HEK293 (cell line): ENCODE measurements around the gene BORCS6.
A peak's percentile ranks its signal among the peaks of the same experiment; 100 is the strongest.

Experiments
- CTCF ChIA-PET: fragments of 350-600 bp; formaldehyde crosslinking; extraction: SDS; loops from one replicate; lab custom pipeline; 2021; ENCODE audit warnings: antibody characterized with exemption; lab: Yijun Ruan, JAX
- POLR2A ChIA-PET: fragments of 300-600 bp; formaldehyde crosslinking; extraction: SDS; loops from one replicate; lab custom pipeline; 2020; ENCODE audit warnings: antibody characterized with exemption, inconsistent platforms; lab: Yijun Ruan, JAX
- H3K27ac ChIP-seq: fragments of 200-500 bp; sonication (Bioruptor generic); 2 replicates; pipeline ENCODE4 v1.5.1; 2014; ENCODE audit warnings: low read depth, low read length, control low read depth, inconsistent platforms; ENCODE audit errors: extremely low read depth
- H3K36me3 ChIP-seq, 2 experiments: fragments of 200-500 bp in 1 of 2; sonication (Bioruptor generic) in 1 of 2; 1 replicate in 1 of 2; 2 replicates in 1 of 2; pipeline ENCODE4 v1.5.1; 2014 to 2017; ENCODE audit warnings: inconsistent platforms in 2 of 2, low read length in 2 of 2; ENCODE audit not compliant: control insufficient read depth in 2 of 2, insufficient read depth in 1 of 2
- H3K4me1 ChIP-seq: fragments of 200-500 bp; sonication (Bioruptor generic); 2 replicates; pipeline ENCODE4 v1.5.1; 2014; ENCODE audit warnings: mild to moderate bottlenecking, low read length, inconsistent platforms; ENCODE audit not compliant: control insufficient read depth, insufficient read depth
- H3K4me3 ChIP-seq: 2 replicates; pipeline ENCODE4 v1.5.1; 2011; ENCODE audit warnings: low read depth, mild to moderate bottlenecking, control low read depth, low read length, moderate library complexity
- H3K9me3 ChIP-seq: fragments of 200-500 bp; sonication (Bioruptor generic); 2 replicates; pipeline ENCODE4 v1.5.1; 2014; ENCODE audit warnings: low read depth, low read length, inconsistent platforms; ENCODE audit not compliant: control insufficient read depth, insufficient read depth
- ATF2 ChIP-seq: fragments of 450-650 bp; formaldehyde crosslinking; IDR thresholded peaks from 2 replicates; pipeline ENCODE4 v1.5.1; 2016; ENCODE audit warnings: missing biosample characterization, missing genetic modification characterization, low read depth
- GLIS1 ChIP-seq: fragments of 450-650 bp; formaldehyde crosslinking; IDR thresholded peaks from 2 replicates; pipeline ENCODE4 v1.5.1; 2016; ENCODE audit warnings: missing biosample characterization, missing genetic modification characterization
- KLF1 ChIP-seq: fragments of 450-650 bp; formaldehyde crosslinking; IDR thresholded peaks from 2 replicates; pipeline ENCODE4 v1.5.1; 2016; ENCODE audit warnings: missing biosample characterization, missing genetic modification characterization
- KLF17 ChIP-seq: fragments of 450-650 bp; formaldehyde crosslinking; IDR thresholded peaks from 2 replicates; pipeline ENCODE4 v1.5.1; 2016; ENCODE audit warnings: missing biosample characterization, missing genetic modification characterization
- MZF1 ChIP-seq: fragments of 450-650 bp; formaldehyde crosslinking; IDR thresholded peaks from 2 replicates; pipeline ENCODE4 v1.5.1; 2017; ENCODE audit warnings: missing biosample characterization, missing genetic modification characterization, borderline replicate concordance
- OVOL3 ChIP-seq: fragments of 450-650 bp; formaldehyde crosslinking; IDR thresholded peaks from 2 replicates; pipeline ENCODE4 v1.5.1; 2016; ENCODE audit warnings: missing biosample characterization, missing genetic modification characterization
- RBAK ChIP-seq: fragments of 450-650 bp; formaldehyde crosslinking; IDR thresholded peaks from 2 replicates; pipeline ENCODE4 v1.5.1; 2016; ENCODE audit warnings: missing biosample characterization, missing genetic modification characterization
- SP2 ChIP-seq: fragments of 450-650 bp; formaldehyde crosslinking; IDR thresholded peaks from 2 replicates; pipeline ENCODE4 v1.5.1; 2016; ENCODE audit warnings: missing biosample characterization, missing genetic modification characterization
- SP7 ChIP-seq: fragments of 450-650 bp; formaldehyde crosslinking; IDR thresholded peaks from 2 replicates; pipeline ENCODE4 v1.5.1; 2016; ENCODE audit warnings: missing biosample characterization, missing genetic modification characterization
- ZBTB44 ChIP-seq: fragments of 450-650 bp; IDR thresholded peaks from 2 replicates; pipeline ENCODE4 v1.5.1; 2018; ENCODE audit warnings: missing biosample characterization, mild to moderate bottlenecking, missing genetic modification characterization
- ZFHX2 ChIP-seq: fragments of 450-650 bp; formaldehyde crosslinking; conservative IDR thresholded peaks from 2 replicates; pipeline ENCODE4 v1.5.1; 2016; ENCODE audit warnings: missing biosample characterization, missing genetic modification characterization
- ZNF214 ChIP-seq: fragments of 450-650 bp; formaldehyde crosslinking; IDR thresholded peaks from 2 replicates; pipeline ENCODE4 v1.5.1; 2017; ENCODE audit warnings: missing biosample characterization, mild to moderate bottlenecking, missing genetic modification characterization, borderline replicate concordance
- ZNF248 ChIP-seq: fragments of 450-650 bp; formaldehyde crosslinking; IDR thresholded peaks from 2 replicates; pipeline ENCODE4 v1.5.1; 2017; ENCODE audit warnings: missing biosample characterization, missing genetic modification characterization
- ZNF274 ChIP-seq, 2 experiments: fragments of 200-500 bp in 1 of 2; fragments of 450-650 bp in 1 of 2; sonication (Bioruptor generic) in 1 of 2; formaldehyde crosslinking in 1 of 2; IDR thresholded peaks; 2 replicates each; pipeline versions ENCODE4 v1.5.1 to v1.6.1; 2014 to 2016; ENCODE audit warnings: borderline replicate concordance in 1 of 2, inconsistent platforms in 1 of 2, low read length in 1 of 2, missing biosample characterization in 1 of 2, missing genetic modification characterization in 1 of 2
- ZNF362 ChIP-seq: fragments of 450-650 bp; formaldehyde crosslinking; IDR thresholded peaks from 2 replicates; pipeline ENCODE4 v1.5.1; 2016; ENCODE audit warnings: missing biosample characterization, missing genetic modification characterization
- ZNF37A ChIP-seq: fragments of 450-650 bp; IDR thresholded peaks from 2 replicates; pipeline ENCODE4 v1.5.1; 2018; ENCODE audit warnings: missing biosample characterization, missing genetic modification characterization
- ZNF404 ChIP-seq: fragments of 450-650 bp; formaldehyde crosslinking; IDR thresholded peaks from 2 replicates; pipeline ENCODE4 v1.5.1; 2017; ENCODE audit warnings: missing biosample characterization, missing genetic modification characterization
- ZNF521 ChIP-seq: fragments of 450-650 bp; formaldehyde crosslinking; IDR thresholded peaks from 2 replicates; pipeline ENCODE4 v1.5.1; 2017; ENCODE audit warnings: missing biosample characterization, mild to moderate bottlenecking, missing genetic modification characterization
- ZNF585B ChIP-seq: fragments of 450-650 bp; formaldehyde crosslinking; IDR thresholded peaks from 2 replicates; pipeline ENCODE4 v1.5.1; 2016; ENCODE audit warnings: missing biosample characterization, missing genetic modification characterization
- ZNF610 ChIP-seq: fragments of 450-650 bp; formaldehyde crosslinking; IDR thresholded peaks from 2 replicates; pipeline ENCODE4 v1.5.1; 2016; ENCODE audit warnings: missing biosample characterization, missing genetic modification characterization, borderline replicate concordance
- ZNF792 ChIP-seq: fragments of 450-650 bp; formaldehyde crosslinking; IDR thresholded peaks from 2 replicates; pipeline ENCODE4 v1.5.1; 2016; ENCODE audit warnings: missing biosample characterization, missing genetic modification characterization
- ZNF837 ChIP-seq: fragments of 450-650 bp; formaldehyde crosslinking; IDR thresholded peaks from 2 replicates; pipeline ENCODE4 v1.5.1; 2016; ENCODE audit warnings: missing biosample characterization, missing genetic modification characterization
- ZNF843 ChIP-seq: fragments of 450-650 bp; formaldehyde crosslinking; IDR thresholded peaks from 2 replicates; pipeline ENCODE4 v1.5.1; 2016; ENCODE audit warnings: missing biosample characterization, missing genetic modification characterization
- ZSCAN5A ChIP-seq: fragments of 450-650 bp; formaldehyde crosslinking; IDR thresholded peaks from 2 replicates; pipeline ENCODE4 v1.5.1; 2016; ENCODE audit warnings: missing biosample characterization, missing genetic modification characterization
- TF ChIP-seq, protein P1 (sequence below): fragments of 450-650 bp; formaldehyde crosslinking; IDR thresholded peaks from 2 replicates; pipeline ENCODE4 v1.5.1; 2016; ENCODE audit warnings: missing biosample characterization, missing genetic modification characterization
- TF ChIP-seq, protein P2 (sequence below): fragments of 450-650 bp; formaldehyde crosslinking; IDR thresholded peaks from 2 replicates; pipeline ENCODE4 v1.5.1; 2017; ENCODE audit warnings: missing biosample characterization, missing genetic modification characterization

Gene BORCS6

DNA sequence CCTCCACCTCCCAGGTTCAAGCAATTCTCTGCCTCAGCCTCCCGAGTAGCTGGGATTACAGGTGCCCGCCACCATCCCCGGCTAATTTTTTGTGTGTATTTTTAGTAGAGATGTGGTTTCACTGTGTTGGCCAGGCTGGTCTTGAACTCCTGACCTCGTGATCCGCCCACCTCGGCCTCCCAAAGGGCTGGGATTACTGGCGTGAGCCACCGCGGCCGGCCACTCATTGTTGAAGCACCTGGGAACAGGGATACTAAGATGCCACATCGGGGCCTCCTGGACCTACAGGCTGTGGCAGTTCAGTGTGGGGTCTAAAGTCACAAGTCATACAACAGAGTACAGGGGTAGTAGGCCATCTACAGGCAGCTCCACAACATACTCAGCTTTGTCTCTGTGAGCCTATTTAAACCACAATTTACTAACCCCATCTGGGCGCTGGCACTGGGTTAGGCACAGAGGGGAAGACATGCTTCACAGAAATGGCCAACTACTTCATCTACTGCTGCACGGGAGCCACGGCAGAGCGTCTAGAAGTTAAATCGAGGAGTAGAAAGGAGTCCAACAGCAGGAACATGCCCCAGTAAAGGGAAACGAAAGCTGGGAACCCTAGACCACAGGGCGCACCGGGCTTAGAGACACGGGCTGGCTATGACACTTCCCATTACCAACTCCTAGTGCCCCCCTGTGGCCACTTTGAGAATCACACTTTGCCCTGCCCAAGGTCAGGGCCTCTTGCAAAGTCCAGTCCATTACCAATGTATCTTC is 31.5 kb downstream of the BORCS6 start:
- ChIA-PET CTCF (interaction anchor here (0.6 to 7.3 kb wide), 25 partner anchors 9 to 142 kb away, joined by 3 to 91 read pairs (median 4); partner anchors contain the start of genes ALOXE3, BORCS6, HES7 and TMEM107), POLR2A (interaction anchor here (0.5 to 4.6 kb wide), 7 partner anchors 15 to 89 kb away, joined by 3 to 31 read pairs (median 11); partner anchors contain the start of genes ALOXE3, AURKB, BORCS6 and CTC1)
- Histone ChIP-seq H3K4me1 (peaks cover 30% of the 10 kb centered on the region), H3K27ac (no peak overlapping the region), H3K4me3 (no peak overlapping the region; the same call in 1 of the 2 replicates), H3K9me3 (no peaks in the 10 kb centered on the region), H3K36me3 (peaks cover 15 to 34% of the 10 kb centered on the region in 2 experiments; a peak in 2 of 3 replicates)
- TF ChIP-seq ZNF837 (tag by site-specific recombination) (no peak), ZNF843 (tag by site-specific recombination) (no peak), ZNF214 (tag by site-specific recombination) (no peak), ZNF404 (tag by site-specific recombination) (no peak), MZF1 (tag by site-specific recombination) (no peak), ATF2 (tag by site-specific recombination) (no peak), ZNF248 (tag by site-specific recombination) (no peak), ZBTB44 (tag by site-specific recombination) (no peak), ZNF521 (no peak), OVOL3 (no peak), ZSCAN5A (tag by site-specific recombination) (no peak), ZNF792 (tag by site-specific recombination) (no peak), ZNF37A (tag by site-specific recombination) (no peak), ZNF585B (peak; percentile 12), KLF1 (no peak), ZNF610 (tag by site-specific recombination) (no peak), SP2 (tag by site-specific recombination) (no peak), ZFHX2 (0 out of 2 replicates have a peak, but pooled peaks have one; percentile 11), ZNF274 (IDR thresholded peaks at IDR 0.05; ENCODE audit: low read length) (no peak), ZNF274 (tag by site-specific recombination; IDR thresholded peaks at IDR 0.05; ENCODE audit: borderline replicate concordance) (no peak), SP7 (tag by site-specific recombination) (no peak), ZNF362 (tag by site-specific recombination) (no peak), KLF17 (tag by site-specific recombination) (no peak), GLIS1 (tag by site-specific recombination) (0 out of 2 replicates have a peak, but pooled peaks have one; percentile 3), RBAK (tag by site-specific recombination) (no peak)
- TF ChIP-seq, protein P1, sequence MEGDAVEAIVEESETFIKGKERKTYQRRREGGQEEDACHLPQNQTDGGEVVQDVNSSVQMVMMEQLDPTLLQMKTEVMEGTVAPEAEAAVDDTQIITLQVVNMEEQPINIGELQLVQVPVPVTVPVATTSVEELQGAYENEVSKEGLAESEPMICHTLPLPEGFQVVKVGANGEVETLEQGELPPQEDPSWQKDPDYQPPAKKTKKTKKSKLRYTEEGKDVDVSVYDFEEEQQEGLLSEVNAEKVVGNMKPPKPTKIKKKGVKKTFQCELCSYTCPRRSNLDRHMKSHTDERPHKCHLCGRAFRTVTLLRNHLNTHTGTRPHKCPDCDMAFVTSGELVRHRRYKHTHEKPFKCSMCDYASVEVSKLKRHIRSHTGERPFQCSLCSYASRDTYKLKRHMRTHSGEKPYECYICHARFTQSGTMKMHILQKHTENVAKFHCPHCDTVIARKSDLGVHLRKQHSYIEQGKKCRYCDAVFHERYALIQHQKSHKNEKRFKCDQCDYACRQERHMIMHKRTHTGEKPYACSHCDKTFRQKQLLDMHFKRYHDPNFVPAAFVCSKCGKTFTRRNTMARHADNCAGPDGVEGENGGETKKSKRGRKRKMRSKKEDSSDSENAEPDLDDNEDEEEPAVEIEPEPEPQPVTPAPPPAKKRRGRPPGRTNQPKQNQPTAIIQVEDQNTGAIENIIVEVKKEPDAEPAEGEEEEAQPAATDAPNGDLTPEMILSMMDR: peak; percentile 57; the same call in 1 of the 2 replicates
- TF ChIP-seq, protein P2, sequence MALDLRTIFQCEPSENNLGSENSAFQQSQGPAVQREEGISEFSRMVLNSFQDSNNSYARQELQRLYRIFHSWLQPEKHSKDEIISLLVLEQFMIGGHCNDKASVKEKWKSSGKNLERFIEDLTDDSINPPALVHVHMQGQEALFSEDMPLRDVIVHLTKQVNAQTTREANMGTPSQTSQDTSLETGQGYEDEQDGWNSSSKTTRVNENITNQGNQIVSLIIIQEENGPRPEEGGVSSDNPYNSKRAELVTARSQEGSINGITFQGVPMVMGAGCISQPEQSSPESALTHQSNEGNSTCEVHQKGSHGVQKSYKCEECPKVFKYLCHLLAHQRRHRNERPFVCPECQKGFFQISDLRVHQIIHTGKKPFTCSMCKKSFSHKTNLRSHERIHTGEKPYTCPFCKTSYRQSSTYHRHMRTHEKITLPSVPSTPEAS: no peak
